Neural crest cell (in vitro differentiated cells): ENCODE measurements around the gene PSD. TPM values are rescaled to one million over a fixed set of nuclear protein-coding genes. Genes with fewer than 3 reads are reported as not detected.
A peak's percentile ranks its signal among the peaks of the same experiment; 100 is the strongest.

Source experiments
- DNase-seq: peaks from one replicate; pipeline ENCODE4 v3.0.0; 2021; ENCODE audit warnings: low read depth, mixed read lengths, low spot score
- H3K27ac Mint-ChIP-seq: one replicate; pipeline ENCODE4 v1.8.0; 2021; ENCODE audit warnings: mild to moderate bottlenecking, mixed read lengths; ENCODE audit not compliant: unreplicated experiment
- H3K27me3 Mint-ChIP-seq: 2 replicates; pipeline ENCODE4 v1.8.0; 2021; ENCODE audit warnings: low read depth, mild to moderate bottlenecking, mixed read lengths
- H3K36me3 Mint-ChIP-seq: 2 replicates; pipeline ENCODE4 v1.8.0; 2021; ENCODE audit warnings: low read depth, mild to moderate bottlenecking, mixed read lengths
- H3K4me1 Mint-ChIP-seq: 2 replicates; pipeline ENCODE4 v1.8.0; 2021; ENCODE audit warnings: mixed read lengths
- H3K4me3 Mint-ChIP-seq: one replicate; pipeline ENCODE4 v1.8.0; 2021; ENCODE audit warnings: mild to moderate bottlenecking, mixed read lengths
- H3K9me3 Mint-ChIP-seq: 2 replicates; pipeline ENCODE4 v1.8.0; 2021; ENCODE audit warnings: mixed read lengths
- total RNA-seq: library from RNA; stranded (reverse); gene quantifications from 2 replicates; pipeline ENCODE4 v1.2.1, GENCODE V29; 2021
- TF ChIP-seq, protein P1 (sequence below): fragments of 200-600 bp; sonication (generic); conservative IDR thresholded peaks from 2 replicates; pipeline ENCODE4 v1.5.0; 2021; ENCODE audit warnings: antibody characterized with exemption, mild to moderate bottlenecking

The PSD gene
- total RNA-seq, 1 donor from 2014 or later: 37.4 TPM

DNA sequence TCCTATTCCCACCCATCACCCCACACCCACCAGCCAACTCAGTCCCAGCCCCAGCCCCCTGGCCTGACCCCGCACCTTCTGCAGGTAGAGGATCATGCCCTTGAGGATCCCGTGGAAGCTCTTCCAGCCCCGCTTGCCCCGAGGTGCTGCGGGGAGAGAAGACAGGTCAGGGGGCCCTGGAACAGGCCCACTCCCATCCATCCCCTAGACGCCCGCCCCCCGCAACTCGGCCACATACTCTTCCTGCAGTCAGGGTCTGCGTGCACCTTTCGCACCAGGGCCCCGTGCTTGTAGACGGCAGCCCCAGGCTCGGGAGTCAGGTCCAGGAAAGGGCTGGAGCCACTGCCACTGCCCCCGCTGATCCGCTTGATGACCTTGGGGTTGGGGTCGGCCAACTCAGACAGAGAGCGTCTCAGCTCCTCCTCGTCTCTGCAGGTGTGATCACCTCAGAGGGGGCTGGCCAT is 13.4 kb downstream of the PSD start:
- DNase-seq: no peak
- Mint-ChIP-seq H3K9me3 (no peaks in the 10 kb centered on the region), H3K27ac (no peak overlapping the region), H3K4me3 (no peak overlapping the region), H3K4me1 (peaks cover 28% of the 10 kb centered on the region), H3K27me3 (peaks cover 11% of the 10 kb centered on the region), H3K36me3 (no peaks in the 10 kb centered on the region)
- TF ChIP-seq, protein P1, sequence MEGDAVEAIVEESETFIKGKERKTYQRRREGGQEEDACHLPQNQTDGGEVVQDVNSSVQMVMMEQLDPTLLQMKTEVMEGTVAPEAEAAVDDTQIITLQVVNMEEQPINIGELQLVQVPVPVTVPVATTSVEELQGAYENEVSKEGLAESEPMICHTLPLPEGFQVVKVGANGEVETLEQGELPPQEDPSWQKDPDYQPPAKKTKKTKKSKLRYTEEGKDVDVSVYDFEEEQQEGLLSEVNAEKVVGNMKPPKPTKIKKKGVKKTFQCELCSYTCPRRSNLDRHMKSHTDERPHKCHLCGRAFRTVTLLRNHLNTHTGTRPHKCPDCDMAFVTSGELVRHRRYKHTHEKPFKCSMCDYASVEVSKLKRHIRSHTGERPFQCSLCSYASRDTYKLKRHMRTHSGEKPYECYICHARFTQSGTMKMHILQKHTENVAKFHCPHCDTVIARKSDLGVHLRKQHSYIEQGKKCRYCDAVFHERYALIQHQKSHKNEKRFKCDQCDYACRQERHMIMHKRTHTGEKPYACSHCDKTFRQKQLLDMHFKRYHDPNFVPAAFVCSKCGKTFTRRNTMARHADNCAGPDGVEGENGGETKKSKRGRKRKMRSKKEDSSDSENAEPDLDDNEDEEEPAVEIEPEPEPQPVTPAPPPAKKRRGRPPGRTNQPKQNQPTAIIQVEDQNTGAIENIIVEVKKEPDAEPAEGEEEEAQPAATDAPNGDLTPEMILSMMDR: no peak

DNA sequence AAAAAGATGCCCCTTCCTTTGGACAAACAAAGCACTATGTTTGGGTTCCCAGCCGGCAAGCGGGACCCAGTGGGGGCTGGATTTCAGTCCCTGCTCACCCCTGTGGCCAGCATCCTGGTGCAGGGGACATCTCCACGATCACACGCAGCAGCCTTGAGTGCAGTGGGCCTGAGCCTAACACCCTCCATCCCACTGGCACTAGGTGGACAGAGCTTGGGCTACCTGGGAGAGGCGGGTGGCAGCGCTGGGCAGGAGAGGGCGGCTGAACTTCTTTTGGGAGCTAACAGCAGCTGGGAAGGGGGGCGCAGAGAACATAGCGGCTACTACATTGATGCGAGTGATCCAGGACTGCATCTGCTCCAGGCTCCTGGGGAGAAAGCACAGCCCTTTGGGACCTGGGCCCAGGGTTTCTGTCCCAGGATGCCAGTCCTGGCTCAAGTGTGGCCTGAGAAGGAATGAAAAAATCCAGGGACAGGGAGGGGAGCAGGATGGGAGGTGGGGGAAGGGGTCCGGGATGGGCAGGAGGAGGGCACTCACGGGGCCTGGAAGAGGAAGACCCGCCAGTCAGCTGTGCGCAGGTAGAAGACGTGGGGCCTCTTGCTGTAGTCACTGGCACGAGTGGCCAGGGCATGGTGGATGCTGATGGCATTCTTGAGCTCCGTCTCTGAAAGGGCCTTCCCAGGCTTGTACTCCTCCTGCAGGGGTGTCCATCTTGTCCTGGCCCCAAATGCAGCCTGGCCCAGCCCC is 14.1 kb downstream of the PSD start:
- no peak for DNase-seq
- Mint-ChIP-seq H3K27ac (no peak overlapping the region), H3K9me3 (no peaks in the 10 kb centered on the region), H3K4me3 (peak overlapping the region; percentile 41), H3K27me3 (peaks cover 6% of the 10 kb centered on the region), H3K4me1 (peaks cover 26% of the 10 kb centered on the region), H3K36me3 (no peaks in the 10 kb centered on the region)
- TF ChIP-seq, protein P1: no peak

DNA sequence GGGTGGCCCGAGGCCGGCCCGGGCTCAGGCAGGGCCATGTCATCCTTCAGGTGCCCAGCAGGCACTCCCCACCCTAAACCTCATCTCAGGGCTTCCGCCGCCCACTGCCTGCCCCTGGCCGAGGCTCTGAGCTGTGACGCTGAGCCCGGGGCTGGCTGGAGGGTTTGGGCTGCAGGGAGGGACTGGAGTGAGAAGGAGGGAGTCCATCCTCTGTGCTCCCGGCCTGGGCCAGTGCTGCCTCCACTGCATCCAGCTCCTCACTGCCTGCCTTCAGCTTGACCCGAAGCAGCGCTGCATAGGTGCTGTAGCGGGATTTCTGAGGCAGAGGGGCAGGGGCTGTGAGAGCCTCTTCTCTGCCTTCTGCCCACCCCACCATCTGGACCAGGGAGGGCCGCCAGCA is 15.5 kb downstream of the PSD start:
- Mint-ChIP-seq H3K9me3 (no peaks in the 10 kb centered on the region), H3K27ac (no peak overlapping the region), H3K4me1 (peaks cover 25% of the 10 kb centered on the region), H3K36me3 (no peaks in the 10 kb centered on the region), H3K27me3 (peaks cover under 1% of the 10 kb centered on the region), H3K4me3 (peak overlapping the region; percentile 68)
- TF ChIP-seq, protein P1: no peak
- DNase-seq: no peak

DNA sequence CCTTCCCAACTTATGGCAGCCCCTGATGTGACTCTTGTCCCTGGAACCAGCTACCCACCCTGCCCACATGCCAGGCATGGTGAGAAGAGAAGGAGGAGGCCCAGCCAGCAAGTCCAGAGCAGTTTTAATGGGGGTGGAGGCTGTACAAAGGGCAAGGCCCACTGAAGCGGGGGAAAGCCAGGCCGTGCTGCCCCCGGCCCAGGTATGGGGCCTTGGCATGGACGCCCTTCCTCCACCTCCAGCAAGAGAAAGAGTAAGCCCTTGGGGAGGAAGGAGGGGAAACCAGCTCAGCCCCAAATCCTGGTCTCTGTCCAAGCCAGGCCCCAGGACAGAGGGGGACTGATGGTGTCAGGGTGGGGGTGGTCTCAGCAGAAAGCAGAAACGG is 16.1 kb downstream of the PSD start:
- H3K4me1 Mint-ChIP-seq: peaks cover 19% of the 10 kb centered on the region
- H3K27ac Mint-ChIP-seq: no peak overlapping the region
- H3K4me3 Mint-ChIP-seq: peak overlapping the region; percentile 54
- H3K36me3 Mint-ChIP-seq: no peaks in the 10 kb centered on the region
- no peaks in the 10 kb centered on the region for H3K9me3 Mint-ChIP-seq
- TF ChIP-seq, protein P1: no peak
- no peaks in the 10 kb centered on the region for H3K27me3 Mint-ChIP-seq
- DNase-seq: no peak

DNA sequence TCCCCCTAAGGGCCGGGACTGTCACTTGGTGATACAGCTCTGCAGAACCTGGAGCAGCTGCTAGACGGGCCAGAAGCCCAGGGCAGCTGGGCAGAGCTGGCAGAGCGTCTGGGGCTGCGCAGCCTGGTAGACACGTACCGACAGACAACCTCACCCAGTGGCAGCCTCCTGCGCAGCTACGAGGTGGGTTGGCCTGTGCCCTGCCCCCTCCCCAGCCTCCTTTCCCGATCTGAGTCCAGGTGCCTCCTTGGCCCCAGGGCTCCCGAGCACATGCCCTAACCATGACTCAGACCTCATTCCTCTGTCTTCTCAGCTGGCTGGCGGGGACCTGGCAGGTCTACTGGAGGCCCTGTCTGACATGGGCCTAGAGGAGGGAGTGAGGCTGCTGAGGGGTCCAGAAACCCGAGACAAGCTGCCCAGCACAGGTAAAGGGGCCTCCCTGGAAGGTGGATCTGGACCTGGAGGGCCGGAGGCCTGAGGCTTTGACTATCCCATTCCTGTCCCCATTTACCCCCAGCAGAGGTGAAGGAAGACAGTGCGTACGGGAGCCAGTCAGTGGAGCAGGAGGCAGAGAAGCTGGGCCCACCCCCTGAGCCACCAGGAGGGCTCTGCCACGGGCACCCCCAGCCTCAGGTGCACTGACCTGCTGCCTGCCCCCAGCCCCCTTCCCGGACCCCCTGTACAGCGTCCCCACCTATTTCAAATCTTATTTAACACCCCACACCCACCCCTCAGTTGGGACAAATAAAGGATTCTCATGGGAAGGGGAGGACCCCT is 16.7 kb downstream of the PSD start:
- peaks cover 14% of the 10 kb centered on the region for H3K4me1 Mint-ChIP-seq
- H3K27me3 Mint-ChIP-seq: no peaks in the 10 kb centered on the region
- H3K4me3 Mint-ChIP-seq: peak overlapping the region; percentile 54
- DNase-seq: no peak
- H3K36me3 Mint-ChIP-seq: no peaks in the 10 kb centered on the region
- H3K27ac Mint-ChIP-seq: no peak overlapping the region
- TF ChIP-seq, protein P1: no peak
- H3K9me3 Mint-ChIP-seq: no peaks in the 10 kb centered on the region
